ENCODE results near the gene DNAH12.

The DNAH12 gene

DNA sequence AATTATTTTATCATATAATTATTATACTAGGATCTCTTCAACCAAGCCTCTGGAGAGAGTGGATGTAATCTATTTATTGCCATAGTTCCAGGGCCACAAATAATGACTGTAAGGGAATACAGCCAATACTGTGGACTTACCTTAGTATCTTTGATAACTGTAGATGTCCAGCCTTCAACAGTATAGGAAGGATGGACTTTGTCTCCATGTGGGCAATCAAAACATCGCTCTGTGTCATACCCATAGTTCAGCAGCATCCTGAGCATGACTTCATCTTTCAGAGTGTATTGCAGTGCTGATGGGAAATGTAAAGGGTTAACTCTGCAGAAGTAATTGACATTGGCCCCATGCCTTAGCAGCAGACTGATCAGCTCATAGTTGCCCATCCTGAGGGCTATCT, 265.9 kb downstream of the DNAH12 start:
- H3K27me3 ChIP-seq (ENCODE audit: control insufficient read depth in 1 of 2, insufficient read depth in 2 of 2, low read length in 2 of 2) = no peaks in the 10 kb centered on the region
- H3K36me3 ChIP-seq (ENCODE audit: control insufficient read depth in 2 of 2, insufficient read depth in 2 of 2, low read length in 2 of 2) = peaks cover 3% of the 10 kb centered on the region in 2 donors
- H3K9ac ChIP-seq (ENCODE audit: low read length in 2 of 2) = no peak overlapping the region
- no peaks in the 10 kb centered on the region for H3K9me3 ChIP-seq (ENCODE audit: control insufficient read depth in 2 of 2, low read length in 2 of 2)
- H3K27ac ChIP-seq (ENCODE audit: low read length) = no peak overlapping the region
- no peak overlapping the region for H3K4me3 ChIP-seq (ENCODE audit: low read length in 2 of 2)
- H3K4me1 ChIP-seq (ENCODE audit: control insufficient read depth, insufficient read depth, low read length) = no peaks in the 10 kb centered on the region

DNA sequence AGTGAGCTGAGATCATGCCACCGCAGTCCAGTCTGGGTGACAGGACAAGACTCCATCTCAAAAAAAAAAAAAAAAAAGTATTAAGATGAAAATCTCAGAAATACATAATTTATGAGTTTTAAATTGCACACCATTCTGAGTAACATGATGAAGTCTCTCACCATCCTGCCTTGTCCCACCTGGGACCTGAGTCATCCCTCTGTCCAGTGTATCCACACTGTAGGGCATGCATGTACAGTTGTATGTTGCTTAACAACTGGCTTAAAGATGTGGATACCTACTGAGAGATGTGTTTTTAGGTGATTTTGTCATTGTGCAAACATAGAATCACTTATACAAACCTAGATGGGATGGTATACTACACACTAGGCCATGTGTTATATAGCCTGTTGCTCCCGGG, 268.8 kb downstream of the DNAH12 start:
- Histone ChIP-seq H3K4me3 (ENCODE audit: low read length in 2 of 2) (no peak overlapping the region), H3K4me1 (ENCODE audit: control insufficient read depth, insufficient read depth, low read length) (no peaks in the 10 kb centered on the region), H3K9ac (ENCODE audit: low read length in 2 of 2) (no peak overlapping the region), H3K9me3 (ENCODE audit: control insufficient read depth in 2 of 2, low read length in 2 of 2) (no peaks in the 10 kb centered on the region), H3K36me3 (ENCODE audit: control insufficient read depth in 2 of 2, insufficient read depth in 2 of 2, low read length in 2 of 2) (peaks cover 3 to 8% of the 10 kb centered on the region in 2 donors), H3K27me3 (ENCODE audit: control insufficient read depth in 1 of 2, insufficient read depth in 2 of 2, low read length in 2 of 2) (no peaks in the 10 kb centered on the region), H3K27ac (ENCODE audit: low read length) (no peak overlapping the region)

DNA sequence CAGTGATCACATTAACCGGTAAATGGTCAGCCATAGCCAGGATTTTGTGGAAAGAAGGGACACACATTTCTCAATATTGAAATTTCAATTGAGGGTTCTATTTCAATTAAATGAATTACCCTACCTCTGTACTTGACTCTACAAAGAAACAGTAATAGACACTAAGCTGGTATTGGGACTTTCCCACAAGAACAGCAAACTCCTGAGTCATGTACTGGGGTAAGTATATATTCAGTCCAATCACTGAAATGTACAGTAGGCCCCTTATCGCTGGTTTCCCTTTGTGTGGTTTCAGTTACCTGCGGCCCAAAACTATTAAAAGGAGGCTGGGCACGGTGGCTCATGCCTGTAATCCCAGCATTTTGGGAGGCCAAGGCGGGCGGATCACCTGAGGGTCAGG, 269.3 kb downstream of the DNAH12 start:
- Histone ChIP-seq H3K36me3 (ENCODE audit: control insufficient read depth in 2 of 2, insufficient read depth in 2 of 2, low read length in 2 of 2) (peaks cover 6 to 8% of the 10 kb centered on the region in 2 donors), H3K9me3 (ENCODE audit: control insufficient read depth in 2 of 2, low read length in 2 of 2) (no peaks in the 10 kb centered on the region), H3K4me3 (ENCODE audit: low read length in 2 of 2) (no peak overlapping the region), H3K27ac (ENCODE audit: low read length) (no peak overlapping the region), H3K9ac (ENCODE audit: low read length in 2 of 2) (no peak overlapping the region), H3K4me1 (ENCODE audit: control insufficient read depth, insufficient read depth, low read length) (no peaks in the 10 kb centered on the region), H3K27me3 (ENCODE audit: control insufficient read depth in 1 of 2, insufficient read depth in 2 of 2, low read length in 2 of 2) (no peaks in the 10 kb centered on the region)

DNA sequence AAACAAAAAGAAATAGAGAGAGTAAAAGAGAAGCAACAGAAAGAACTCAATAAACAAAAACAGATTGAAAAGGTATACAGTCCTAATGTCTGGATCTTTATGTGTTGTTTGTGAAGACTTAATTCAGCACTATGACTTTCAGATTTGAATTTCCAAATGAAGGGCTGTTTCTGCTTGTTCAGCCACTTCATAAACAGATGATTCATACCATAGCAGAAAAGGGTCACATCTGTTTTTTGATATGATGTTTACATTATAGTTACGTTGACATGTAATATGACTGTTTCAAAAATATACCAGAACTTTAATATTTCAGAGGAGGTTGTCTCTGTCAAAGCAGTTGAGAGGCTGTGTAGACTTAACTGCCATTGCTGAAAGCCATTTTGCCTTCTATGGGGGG, 275.7 kb downstream of the DNAH12 start:
- Histone ChIP-seq H3K9me3 (ENCODE audit: control insufficient read depth in 2 of 2, low read length in 2 of 2) (no peaks in the 10 kb centered on the region), H3K9ac (ENCODE audit: low read length in 2 of 2) (no peak overlapping the region), H3K27me3 (ENCODE audit: control insufficient read depth in 1 of 2, insufficient read depth in 2 of 2, low read length in 2 of 2) (no peaks in the 10 kb centered on the region), H3K36me3 (ENCODE audit: control insufficient read depth in 2 of 2, insufficient read depth in 2 of 2, low read length in 2 of 2) (peaks cover 22 to 35% of the 10 kb centered on the region in 2 donors), H3K27ac (ENCODE audit: low read length) (no peak overlapping the region), H3K4me3 (ENCODE audit: low read length in 2 of 2) (no peak overlapping the region), H3K4me1 (ENCODE audit: control insufficient read depth, insufficient read depth, low read length) (no peaks in the 10 kb centered on the region)

DNA sequence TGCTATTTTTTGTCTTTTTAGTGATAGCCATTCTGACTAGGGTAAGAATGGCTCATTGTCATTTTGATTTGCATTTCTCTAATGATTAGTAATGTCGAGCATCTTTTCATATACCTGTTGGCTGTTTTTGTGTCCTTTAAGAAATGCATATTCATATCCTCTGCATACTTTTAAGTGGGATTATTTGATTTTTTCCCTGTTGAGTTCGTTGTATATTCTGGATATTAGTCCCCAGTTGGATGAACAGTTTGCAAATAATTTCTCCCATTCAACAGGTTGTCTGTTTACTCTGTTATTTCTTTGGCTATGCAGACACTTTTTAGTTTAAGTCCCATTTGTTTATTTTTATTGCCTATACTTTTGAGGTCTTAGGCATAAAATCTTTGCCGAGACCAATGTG, 282.2 kb downstream of the DNAH12 start:
- no peaks in the 10 kb centered on the region for H3K9me3 ChIP-seq (ENCODE audit: control insufficient read depth in 2 of 2, low read length in 2 of 2)
- no peak overlapping the region for H3K4me3 ChIP-seq (ENCODE audit: low read length in 2 of 2)
- no peaks in the 10 kb centered on the region for H3K4me1 ChIP-seq (ENCODE audit: control insufficient read depth, insufficient read depth, low read length)
- H3K27me3 ChIP-seq (ENCODE audit: control insufficient read depth in 1 of 2, insufficient read depth in 2 of 2, low read length in 2 of 2) = no peaks in the 10 kb centered on the region
- no peak overlapping the region for H3K9ac ChIP-seq (ENCODE audit: low read length in 2 of 2)
- H3K27ac ChIP-seq (ENCODE audit: low read length) = no peak overlapping the region
- H3K36me3 ChIP-seq (ENCODE audit: control insufficient read depth in 2 of 2, insufficient read depth in 2 of 2, low read length in 2 of 2) = peaks cover 31 to 45% of the 10 kb centered on the region in 2 donors

DNA sequence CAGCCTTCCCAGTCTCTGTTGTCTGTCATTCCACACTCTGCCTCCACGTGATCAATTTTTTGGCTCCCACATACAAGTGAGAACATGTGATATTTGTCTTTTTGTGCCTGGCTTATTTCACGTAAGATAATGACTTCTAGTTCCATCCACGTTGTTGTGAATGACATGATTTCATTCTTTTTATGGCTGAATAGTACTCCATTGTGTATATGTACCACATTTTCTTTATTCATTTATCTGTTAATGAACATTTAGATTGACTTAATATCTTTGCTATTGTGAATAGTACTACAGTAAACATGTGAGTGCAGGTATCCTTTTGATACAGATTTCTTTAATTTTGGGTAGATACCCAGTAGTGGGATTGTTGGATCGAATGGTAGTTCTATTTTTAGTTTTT, 283.0 kb downstream of the DNAH12 start:
- Histone ChIP-seq H3K9ac (ENCODE audit: low read length in 2 of 2) (no peak overlapping the region), H3K36me3 (ENCODE audit: control insufficient read depth in 2 of 2, insufficient read depth in 2 of 2, low read length in 2 of 2) (peaks cover 34 to 42% of the 10 kb centered on the region in 2 donors), H3K27ac (ENCODE audit: low read length) (no peak overlapping the region), H3K4me1 (ENCODE audit: control insufficient read depth, insufficient read depth, low read length) (no peaks in the 10 kb centered on the region), H3K27me3 (ENCODE audit: control insufficient read depth in 1 of 2, insufficient read depth in 2 of 2, low read length in 2 of 2) (no peaks in the 10 kb centered on the region), H3K4me3 (ENCODE audit: low read length in 2 of 2) (no peak overlapping the region), H3K9me3 (ENCODE audit: control insufficient read depth in 2 of 2, low read length in 2 of 2) (no peaks in the 10 kb centered on the region)

DNA sequence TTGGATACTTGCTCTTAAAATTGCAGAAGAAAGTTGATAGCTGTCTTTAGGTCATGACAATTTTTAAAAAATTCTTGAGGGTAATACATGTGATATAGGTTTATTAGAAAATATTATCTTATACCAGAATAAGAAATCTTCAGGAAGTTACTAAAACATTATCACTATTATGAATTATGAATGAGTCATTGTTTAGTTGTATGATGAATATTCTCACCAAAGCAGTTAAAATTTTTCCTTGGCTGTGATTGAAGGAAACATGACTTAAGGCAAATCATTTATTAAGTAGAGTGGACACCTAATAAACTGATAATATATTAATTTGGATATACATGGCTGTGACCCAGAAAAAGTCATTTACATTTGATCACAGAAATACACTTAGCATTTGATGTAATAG, 286.5 kb downstream of the DNAH12 start:
- H3K4me3 ChIP-seq (ENCODE audit: low read length in 2 of 2) = no peak overlapping the region
- H3K9me3 ChIP-seq (ENCODE audit: control insufficient read depth in 2 of 2, low read length in 2 of 2) = no peaks in the 10 kb centered on the region
- H3K36me3 ChIP-seq (ENCODE audit: control insufficient read depth in 2 of 2, insufficient read depth in 2 of 2, low read length in 2 of 2) = peaks cover 32 to 34% of the 10 kb centered on the region in 2 donors
- no peak overlapping the region for H3K9ac ChIP-seq (ENCODE audit: low read length in 2 of 2)
- no peak overlapping the region for H3K27ac ChIP-seq (ENCODE audit: low read length)
- H3K4me1 ChIP-seq (ENCODE audit: control insufficient read depth, insufficient read depth, low read length) = no peaks in the 10 kb centered on the region
- no peaks in the 10 kb centered on the region for H3K27me3 ChIP-seq (ENCODE audit: control insufficient read depth in 1 of 2, insufficient read depth in 2 of 2, low read length in 2 of 2)

DNA sequence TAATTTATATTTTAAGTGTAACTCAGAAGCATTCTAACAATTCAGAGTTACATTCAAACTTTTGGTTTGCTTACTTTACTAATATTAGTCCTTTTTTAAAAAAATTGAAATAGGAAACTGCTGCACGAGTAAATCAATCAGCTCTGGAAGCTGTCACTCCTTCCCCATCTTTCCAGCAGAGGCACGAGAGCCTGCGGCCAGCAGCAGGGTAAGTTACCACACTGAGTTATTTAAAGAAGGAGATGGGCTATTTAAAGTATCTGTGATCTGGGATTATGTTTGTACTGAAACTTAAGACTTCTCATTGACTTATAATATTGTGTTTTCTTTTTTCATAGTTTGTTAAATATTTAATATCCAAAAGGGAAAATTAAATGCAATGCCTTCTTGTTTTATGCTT, 287.3 kb downstream of the DNAH12 start:
- Histone ChIP-seq H3K9ac (ENCODE audit: low read length in 2 of 2) (no peak overlapping the region), H3K27me3 (ENCODE audit: control insufficient read depth in 1 of 2, insufficient read depth in 2 of 2, low read length in 2 of 2) (no peaks in the 10 kb centered on the region), H3K4me1 (ENCODE audit: control insufficient read depth, insufficient read depth, low read length) (no peaks in the 10 kb centered on the region), H3K36me3 (ENCODE audit: control insufficient read depth in 2 of 2, insufficient read depth in 2 of 2, low read length in 2 of 2) (peaks cover 32 to 34% of the 10 kb centered on the region in 2 donors), H3K9me3 (ENCODE audit: control insufficient read depth in 2 of 2, low read length in 2 of 2) (no peaks in the 10 kb centered on the region), H3K4me3 (ENCODE audit: low read length in 2 of 2) (no peak overlapping the region), H3K27ac (ENCODE audit: low read length) (no peak overlapping the region)

DNA sequence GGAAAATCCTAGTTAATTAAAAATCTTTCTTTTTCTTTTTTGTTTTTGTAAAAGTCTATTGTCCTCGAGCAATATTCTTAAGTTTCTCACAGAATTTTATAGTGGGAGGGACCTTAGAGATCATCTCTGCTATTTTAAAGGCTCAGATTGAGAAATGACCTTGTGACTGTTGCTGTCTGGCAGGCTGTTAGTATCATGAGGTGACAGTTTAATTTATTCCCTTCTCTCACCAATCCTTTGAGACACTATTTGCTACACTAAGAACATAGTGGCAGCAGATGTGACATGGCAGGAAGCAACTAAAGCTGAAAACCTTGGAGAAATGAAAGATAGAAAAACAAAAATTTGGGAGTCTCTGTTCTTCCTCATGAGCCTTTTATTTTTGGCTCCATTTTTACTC, 291.7 kb downstream of the DNAH12 start:
- peaks cover 20 to 22% of the 10 kb centered on the region in 2 donors for H3K36me3 ChIP-seq (ENCODE audit: control insufficient read depth in 2 of 2, insufficient read depth in 2 of 2, low read length in 2 of 2)
- H3K9me3 ChIP-seq (ENCODE audit: control insufficient read depth in 2 of 2, low read length in 2 of 2) = no peaks in the 10 kb centered on the region
- no peak overlapping the region for H3K9ac ChIP-seq (ENCODE audit: low read length in 2 of 2)
- no peaks in the 10 kb centered on the region for H3K27me3 ChIP-seq (ENCODE audit: control insufficient read depth in 1 of 2, insufficient read depth in 2 of 2, low read length in 2 of 2)
- no peak overlapping the region for H3K4me3 ChIP-seq (ENCODE audit: low read length in 2 of 2)
- H3K27ac ChIP-seq (ENCODE audit: low read length) = no peak overlapping the region
- no peaks in the 10 kb centered on the region for H3K4me1 ChIP-seq (ENCODE audit: control insufficient read depth, insufficient read depth, low read length)

DNA sequence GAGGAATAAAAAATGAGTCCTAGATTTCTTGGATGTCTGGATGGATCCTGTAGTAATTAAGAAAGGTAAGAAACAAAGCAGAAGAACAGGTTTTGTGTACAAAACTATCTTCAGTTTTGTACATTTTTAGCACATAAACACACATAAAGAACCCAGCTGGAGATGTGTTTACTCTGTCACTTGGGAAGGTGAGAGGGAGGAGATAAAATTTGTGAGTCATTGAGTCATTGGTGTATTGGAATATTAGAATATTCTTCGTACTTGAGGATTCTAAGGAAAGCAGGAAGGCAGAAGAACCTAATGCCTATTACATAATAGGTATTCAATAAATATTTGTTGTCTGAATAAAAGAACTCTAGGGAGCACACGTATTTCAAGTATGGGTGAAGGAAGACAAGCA, 299.2 kb downstream of the DNAH12 start:
- Histone ChIP-seq H3K4me3 (ENCODE audit: low read length in 2 of 2) (no peak overlapping the region), H3K4me1 (ENCODE audit: control insufficient read depth, insufficient read depth, low read length) (no peaks in the 10 kb centered on the region), H3K27me3 (ENCODE audit: control insufficient read depth in 1 of 2, insufficient read depth in 2 of 2, low read length in 2 of 2) (no peaks in the 10 kb centered on the region), H3K36me3 (ENCODE audit: control insufficient read depth in 2 of 2, insufficient read depth in 2 of 2, low read length in 2 of 2) (peaks cover 23 to 52% of the 10 kb centered on the region in 2 donors), H3K27ac (ENCODE audit: low read length) (no peak overlapping the region), H3K9me3 (ENCODE audit: control insufficient read depth in 2 of 2, low read length in 2 of 2) (no peaks in the 10 kb centered on the region), H3K9ac (ENCODE audit: low read length in 2 of 2) (no peak overlapping the region)

Measured in stomach smooth muscle (tissue), 2 donors.